Mesenchymal stem cell (in vitro differentiated cells and primary cell): Measurements from ENCODE around the gene EEF1AKMT3.

Source experiments
- DNase-seq: peaks from one replicate; pipeline ENCODE4 v3.0.0-alpha.2; 2013
- H2AFZ ChIP-seq: one replicate; pipeline ENCODE4 v1.6.1; 2013; ENCODE audit warnings: low read depth, mild to moderate bottlenecking, control low read depth, inconsistent platforms, low read length, moderate library complexity
- H2AK5ac ChIP-seq: 2 replicates; pipeline ENCODE4 v1.6.1; 2013; ENCODE audit warnings: low read length, moderate library complexity, mild to moderate bottlenecking, inconsistent platforms; ENCODE audit not compliant: severe bottlenecking
- H2BK120ac ChIP-seq: one replicate; pipeline ENCODE4 v1.6.1; 2013; ENCODE audit warnings: low read depth, mild to moderate bottlenecking, inconsistent platforms, low read length, moderate library complexity
- H2BK12ac ChIP-seq, 2 experiments: one replicate each; pipeline ENCODE4 v1.6.1; 2013; ENCODE audit warnings: inconsistent platforms in 2 of 2, low read length in 2 of 2, mild to moderate bottlenecking in 2 of 2, moderate library complexity in 2 of 2, control low read depth in 1 of 2
- H2BK15ac ChIP-seq: one replicate; pipeline ENCODE4 v1.6.1; 2013; ENCODE audit warnings: mild to moderate bottlenecking, low read depth, inconsistent platforms; ENCODE audit not compliant: poor library complexity, severe bottlenecking
- H2BK5ac ChIP-seq: 2 replicates; pipeline ENCODE4 v1.6.1; 2013; ENCODE audit warnings: low read depth, mild to moderate bottlenecking, low read length, control low read depth, inconsistent platforms; ENCODE audit not compliant: poor library complexity, severe bottlenecking
- H3K14ac ChIP-seq, 2 experiments: one replicate each; pipeline ENCODE4 v1.6.1; 2013; ENCODE audit warnings: inconsistent platforms in 2 of 2, low read length in 2 of 2, control low read depth in 1 of 2, mild to moderate bottlenecking in 1 of 2, moderate library complexity in 1 of 2
- H3K18ac ChIP-seq, 2 experiments: one replicate each; pipeline ENCODE4 v1.6.1; 2013; ENCODE audit warnings: inconsistent platforms in 2 of 2, low read length in 2 of 2, control low read depth in 1 of 2, low read depth in 1 of 2, mild to moderate bottlenecking in 1 of 2
- H3K23ac ChIP-seq, 2 experiments: one replicate each; pipeline ENCODE4 v1.6.1; 2013; ENCODE audit warnings: inconsistent platforms in 2 of 2, low read length in 2 of 2, mild to moderate bottlenecking in 2 of 2, moderate library complexity in 2 of 2, control low read depth in 1 of 2
- H3K27ac ChIP-seq: 2 replicates; pipeline ENCODE4 v1.5.1; 2013; ENCODE audit warnings: mild to moderate bottlenecking, moderate library complexity, low read length, control low read depth, inconsistent platforms; ENCODE audit not compliant: poor library complexity, severe bottlenecking
- H3K27me3 ChIP-seq, 2 experiments: 2 replicates each; pipeline versions ENCODE4 v1.6.1 to v1.7.0; 2013; ENCODE audit warnings: low read length in 2 of 2, mild to moderate bottlenecking in 2 of 2, moderate library complexity in 2 of 2, control low read depth in 1 of 2, inconsistent platforms in 1 of 2; ENCODE audit not compliant: control insufficient read depth in 1 of 2, insufficient read depth in 1 of 2
- H3K36me3 ChIP-seq, 2 experiments: 2 replicates each; pipeline versions ENCODE4 v1.6.1 to v1.7.0; 2013; ENCODE audit warnings: low read length in 2 of 2, control low read depth in 1 of 2, inconsistent platforms in 1 of 2, low read depth in 1 of 2, mild to moderate bottlenecking in 1 of 2; ENCODE audit not compliant: insufficient read depth in 2 of 2, control insufficient read depth in 1 of 2
- H3K4ac ChIP-seq, 2 experiments: one replicate each; pipeline ENCODE4 v1.6.1; 2013; ENCODE audit warnings: inconsistent platforms in 2 of 2, low read length in 2 of 2, mild to moderate bottlenecking in 2 of 2, moderate library complexity in 2 of 2, control low read depth in 1 of 2, low read depth in 1 of 2
- H3K4me1 ChIP-seq: 2 replicates; pipeline ENCODE4 v1.6.1; 2013; ENCODE audit warnings: low read depth, low read length, control low read depth; ENCODE audit not compliant: control insufficient read depth, insufficient read depth
- H3K4me2 ChIP-seq: 2 replicates; pipeline ENCODE4 v1.6.1; 2013; ENCODE audit warnings: low read length, mild to moderate bottlenecking, inconsistent platforms; ENCODE audit not compliant: poor library complexity, severe bottlenecking
- H3K4me3 ChIP-seq, 2 experiments: 2 replicates each; pipeline versions ENCODE4 v1.5.1 to v1.7.0; 2013; ENCODE audit warnings: low read length in 2 of 2, mild to moderate bottlenecking in 2 of 2, control low read depth in 1 of 2, low read depth in 1 of 2; ENCODE audit not compliant: insufficient read depth in 1 of 2
- H3K79me1 ChIP-seq: replicated peaks from 2 replicates; pipeline ENCODE4 v1.6.1; 2013; ENCODE audit warnings: mild to moderate bottlenecking, control low read depth, low read length, inconsistent platforms; ENCODE audit not compliant: poor library complexity, severe bottlenecking
- H3K9ac ChIP-seq: 2 replicates; pipeline ENCODE4 v1.7.0; 2013; ENCODE audit warnings: mild to moderate bottlenecking, low read length, moderate library complexity
- H3K9me3 ChIP-seq: 2 replicates; pipeline ENCODE4 v1.7.0; 2013; ENCODE audit warnings: mild to moderate bottlenecking, low read length; ENCODE audit not compliant: control insufficient read depth
- H4K8ac ChIP-seq: one replicate; pipeline ENCODE4 v1.6.1; 2013; ENCODE audit warnings: inconsistent platforms, mild to moderate bottlenecking, low read length, moderate library complexity
- H4K91ac ChIP-seq: one replicate; pipeline ENCODE4 v1.6.1; 2013; ENCODE audit warnings: mild to moderate bottlenecking, low read length, inconsistent platforms
- WGBS: methylation state at CpG from one replicate; pipeline ENCODE4 v1.1.7; 2013; ENCODE audit warnings: mixed read lengths; 5-methylcytosine and 5-hydroxymethylcytosine counted together

Gene EEF1AKMT3

GRCh38 chr12:57732726-57733593, 39.5 kb upstream of the EEF1AKMT3 start:
- no peak overlapping the region for H4K8ac ChIP-seq
- no peak overlapping the region for H3K4me2 ChIP-seq
- H2BK120ac ChIP-seq = no peak overlapping the region
- no peak overlapping the region for H4K91ac ChIP-seq
- H3K36me3 ChIP-seq = no peaks in the 10 kb centered on the region
- no peak overlapping the region for H3K4me3 ChIP-seq
- H3K14ac ChIP-seq = no peak overlapping the region
- no peak for DNase-seq
- no peak overlapping the region for H2BK12ac ChIP-seq
- H3K79me1 ChIP-seq = no peaks in the 10 kb centered on the region
- 85% methylated on average over 10 of the region's 11 CpGs for WGBS
- no peak overlapping the region for H2AK5ac ChIP-seq
- H2BK15ac ChIP-seq = no peak overlapping the region
- peaks cover 19% of the 10 kb centered on the region for H3K4me1 ChIP-seq
- no peak overlapping the region for H3K18ac ChIP-seq
- H2AFZ ChIP-seq = no peak overlapping the region
- no peak overlapping the region for H2BK5ac ChIP-seq
- H3K9ac ChIP-seq = no peak overlapping the region
- peaks cover 89 to 93% of the 10 kb centered on the region in 2 experiments for H3K27me3 ChIP-seq
- no peaks in the 10 kb centered on the region for H3K9me3 ChIP-seq
- H3K4ac ChIP-seq = no peak overlapping the region
- H3K23ac ChIP-seq = no peak overlapping the region
- H3K27ac ChIP-seq = no peak overlapping the region

- H2BK15ac ChIP-seq = no peak overlapping the region
- H3K79me1 ChIP-seq = no peaks in the 10 kb centered on the region
- 71% methylated on average over 6 of the region's 6 CpGs for WGBS
- H4K91ac ChIP-seq = no peak overlapping the region
- no peak overlapping the region for H4K8ac ChIP-seq
- DNase-seq = no peak
- H2BK12ac ChIP-seq = no peak overlapping the region
- no peak overlapping the region for H2BK120ac ChIP-seq
- H3K14ac ChIP-seq = no peak overlapping the region
- H3K23ac ChIP-seq = no peak overlapping the region
- no peak overlapping the region for H2AK5ac ChIP-seq
- H3K18ac ChIP-seq = no peak overlapping the region
- no peak overlapping the region for H3K4ac ChIP-seq
- H3K4me3 ChIP-seq = no peak overlapping the region
- no peak overlapping the region for H2AFZ ChIP-seq
- H3K27ac ChIP-seq = no peak overlapping the region
- H3K36me3 ChIP-seq = no peaks in the 10 kb centered on the region
- no peaks in the 10 kb centered on the region for H3K9me3 ChIP-seq
- H3K4me2 ChIP-seq = no peak overlapping the region
- no peak overlapping the region for H2BK5ac ChIP-seq
- H3K9ac ChIP-seq = no peak overlapping the region
- peaks cover 88% of the 10 kb centered on the region in 2 experiments for H3K27me3 ChIP-seq
- peaks cover 26% of the 10 kb centered on the region for H3K4me1 ChIP-seq
Measured at GRCh38 chr12:57733928-57734327, 38.5 kb upstream of the EEF1AKMT3 start.

- Histone ChIP-seq H3K4ac (no peak overlapping the region), H2AFZ (no peak overlapping the region), H2BK15ac (no peak overlapping the region), H3K4me2 (no peak overlapping the region), H2BK5ac (no peak overlapping the region), H3K4me3 (no peak overlapping the region), H3K27ac (no peak overlapping the region), H3K9ac (no peak overlapping the region), H2AK5ac (no peak overlapping the region), H3K27me3 (peaks cover 89 to 90% of the 10 kb centered on the region in 2 experiments), H2BK12ac (no peak overlapping the region), H3K4me1 (peaks cover 26% of the 10 kb centered on the region), H3K36me3 (no peaks in the 10 kb centered on the region), H4K8ac (no peak overlapping the region), H3K18ac (no peak overlapping the region), H2BK120ac (no peak overlapping the region), H3K23ac (no peak overlapping the region), H3K9me3 (no peaks in the 10 kb centered on the region), H3K14ac (no peak overlapping the region), H4K91ac (no peak overlapping the region), H3K79me1 (no peaks in the 10 kb centered on the region)
- WGBS = 76% methylated on average over 4 of the region's 4 CpGs
- DNase-seq = no peak
Measured at GRCh38 chr12:57734591-57734990, 37.8 kb upstream of the EEF1AKMT3 start.

GRCh38 chr12:57735198-57735855, 37.1 kb upstream of the EEF1AKMT3 start:
- H3K79me1 ChIP-seq = no peaks in the 10 kb centered on the region
- peak overlapping the region in 1 of 2 experiments; percentile 9 for H3K23ac ChIP-seq
- H3K27me3 ChIP-seq = peaks cover 91 to 93% of the 10 kb centered on the region in 2 experiments
- H3K4me3 ChIP-seq = no peak overlapping the region
- H3K9ac ChIP-seq = peak overlapping the region; percentile 5
- H2BK120ac ChIP-seq = no peak overlapping the region
- H2BK12ac ChIP-seq = no peak overlapping the region
- DNase-seq = no peak
- H3K14ac ChIP-seq = no peak overlapping the region
- no peak overlapping the region for H2AK5ac ChIP-seq
- H3K4me2 ChIP-seq = no peak overlapping the region
- no peaks in the 10 kb centered on the region for H3K36me3 ChIP-seq
- no peak overlapping the region for H2BK15ac ChIP-seq
- no peak overlapping the region for H3K27ac ChIP-seq
- H2AFZ ChIP-seq = no peak overlapping the region
- peaks cover 26% of the 10 kb centered on the region for H3K4me1 ChIP-seq
- no peak overlapping the region for H3K4ac ChIP-seq
- H4K8ac ChIP-seq = no peak overlapping the region
- no peak overlapping the region for H2BK5ac ChIP-seq
- no peaks in the 10 kb centered on the region for H3K9me3 ChIP-seq
- H4K91ac ChIP-seq = no peak overlapping the region
- 12% methylated on average over 4 of the region's 8 CpGs for WGBS
- no peak overlapping the region for H3K18ac ChIP-seq
